Measurements from ENCODE around the gene CADPS. TPM values are rescaled to one million over a fixed set of nuclear protein-coding genes. Genes with fewer than 3 reads are reported as not detected.

CADPS gene
- polyA plus RNA-seq, 1 experiment = 0.12 TPM

DNA sequence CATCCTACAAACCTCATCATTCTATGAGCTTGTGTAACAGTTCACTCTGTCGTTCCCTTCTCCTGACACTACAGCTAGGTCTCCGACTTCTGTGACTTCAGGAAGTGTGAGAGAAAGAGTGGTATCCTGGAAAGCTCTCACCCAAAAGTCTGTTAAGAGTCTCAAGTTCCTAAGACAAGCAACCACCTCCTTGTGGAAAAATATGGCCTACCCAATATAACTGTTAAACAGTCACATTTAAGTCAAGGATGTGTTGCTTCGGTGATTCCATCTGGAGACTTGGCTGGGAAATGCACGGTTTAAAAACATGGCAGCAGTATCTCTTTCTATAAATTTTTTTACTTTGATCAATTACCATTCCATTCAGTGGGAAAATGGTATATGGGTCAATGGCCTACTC is 515.7 kb downstream of the CADPS start:
- Histone ChIP-seq H3K9me3 (ENCODE audit: control insufficient read depth, insufficient read depth, low read length) (no peaks in the 10 kb centered on the region), H3K27ac (ENCODE audit: low read depth, low read length) (no peak overlapping the region), H3K4me3 (ENCODE audit: low read depth, low read length) (no peak overlapping the region), H3K27me3 (ENCODE audit: control insufficient read depth, insufficient read depth, low read length) (no peaks in the 10 kb centered on the region)
- no peak for DNase-seq (ENCODE audit: low read depth, low spot score)
- POLR2A ChIA-PET = no interaction called here
- TF ChIP-seq CTCF (IDR thresholded peaks at IDR 0.05; ENCODE audit: low read depth, low read length) = no peak
- CTCF ChIA-PET = no interaction called here

- DNase-seq (ENCODE audit: low read depth, low spot score) = no peak
- no peaks in the 10 kb centered on the region for H3K9me3 ChIP-seq (ENCODE audit: control insufficient read depth, insufficient read depth, low read length)
- H3K27me3 ChIP-seq (ENCODE audit: control insufficient read depth, insufficient read depth, low read length) = no peaks in the 10 kb centered on the region
- CTCF ChIA-PET = no interaction called here
- POLR2A ChIA-PET = interaction anchor here (0.6 kb wide), 1 partner anchor 70 kb away, joined by 3 read pairs; no protein-coding TSS in a partner anchor
- no peak for TF ChIP-seq CTCF (IDR thresholded peaks at IDR 0.05; ENCODE audit: low read depth, low read length)
- H3K27ac ChIP-seq (ENCODE audit: low read depth, low read length) = no peak overlapping the region
- H3K4me3 ChIP-seq (ENCODE audit: low read depth, low read length) = no peak overlapping the region
Observed at GRCh38 chr3:62356356-62356755, 518.9 kb downstream of the CADPS start.

DNA sequence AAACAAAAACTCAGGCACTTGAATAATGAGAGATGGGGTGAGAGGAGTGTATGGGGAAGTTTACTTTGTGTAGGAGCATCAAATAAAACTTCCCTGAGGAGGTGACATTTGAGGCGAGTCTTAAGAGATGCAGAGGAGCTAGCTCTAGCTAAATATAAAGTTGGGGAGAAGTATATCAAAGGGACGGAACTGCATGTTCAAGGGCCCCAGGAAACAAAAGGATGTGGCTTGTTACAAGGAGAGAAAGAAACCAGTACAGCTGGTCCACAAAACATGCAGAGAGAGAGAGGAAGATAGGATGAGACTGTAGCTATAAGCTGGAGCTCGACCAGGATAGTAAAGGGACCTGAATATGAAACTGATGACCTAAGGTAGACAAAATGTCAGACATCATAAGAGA is 519.5 kb downstream of the CADPS start:
- ChIA-PET POLR2A (interaction anchor here (0.6 kb wide), 1 partner anchor 70 kb away, joined by 3 read pairs; no protein-coding TSS in a partner anchor), CTCF (no interaction called here)
- Histone ChIP-seq H3K4me3 (ENCODE audit: low read depth, low read length) (no peak overlapping the region), H3K27ac (ENCODE audit: low read depth, low read length) (no peak overlapping the region), H3K27me3 (ENCODE audit: control insufficient read depth, insufficient read depth, low read length) (no peaks in the 10 kb centered on the region), H3K9me3 (ENCODE audit: control insufficient read depth, insufficient read depth, low read length) (no peaks in the 10 kb centered on the region)
- no peak for DNase-seq (ENCODE audit: low read depth, low spot score)
- TF ChIP-seq CTCF (IDR thresholded peaks at IDR 0.05; ENCODE audit: low read depth, low read length) = no peak

Small RNA genes lying within 50 kb of the gene (small RNA-seq; reads per million reads assigned to genes)
- gene RN7SL863P (ENCODE audit: insufficient read length, low read depth) = not detected
- not detected for gene RNU6-139P (ENCODE audit: insufficient read length, low read depth)
